Breast epithelium (tissue), 4 donors: ENCODE results near the gene PXDN. TPM values are rescaled to one million over a fixed set of nuclear protein-coding genes. Genes with fewer than 3 reads are reported as not detected.
A peak's percentile ranks its signal among the peaks of the same experiment; 100 is the strongest.
"Not testable (repeated sequence)": the region's sequence is repeated elsewhere in the genome, so short reads cannot be mapped to it uniquely, and the experiment has no call there.

Experiments
- DNase-seq, 2 donors: peaks; one replicate each; pipeline ENCODE4 v3.0.0-alpha.2; 2019; ENCODE audit warnings: low spot score in 2 of 2
- H3K27ac ChIP-seq, 2 donors: fragments of 200-600 bp; sonication (generic) in 1 of 2; one replicate each; pipeline ENCODE4 v1.5.1; 2016 to 2019; ENCODE audit warnings: mild to moderate bottlenecking in 1 of 2
- H3K27me3 ChIP-seq, 2 donors: fragments of 200-600 bp; sonication (generic) in 1 of 2; one replicate each; pipeline versions ENCODE4 v1.5.1 to v1.6.0; 2017 to 2019; ENCODE audit warnings: control low read depth in 1 of 2, mild to moderate bottlenecking in 1 of 2
- H3K36me3 ChIP-seq: fragments of 200-600 bp; one replicate; pipeline ENCODE4 v1.5.1; 2019
- H3K4me1 ChIP-seq, 2 donors: fragments of 200-600 bp; sonication (generic); one replicate each; pipeline ENCODE4 v1.5.1; 2016 to 2019; ENCODE audit warnings: control low read depth in 1 of 2
- H3K4me3 ChIP-seq, 3 donors: fragments of 200-600 bp; sonication (generic); 1 replicate in 2 of 3; 2 replicates in 1 of 3; pipeline ENCODE4 v1.5.1; 2016 to 2019; ENCODE audit warnings: mild to moderate bottlenecking in 3 of 3, moderate library complexity in 2 of 3
- H3K9me3 ChIP-seq, 2 donors: fragments of 200-600 bp; sonication (generic) in 1 of 2; one replicate each; pipeline ENCODE4 v1.5.1; 2016 to 2019; ENCODE audit warnings: control low read depth in 1 of 2
- CTCF ChIP-seq, 3 donors: fragments of 450-650 bp; IDR thresholded peaks; one replicate each; pipeline ENCODE4 v1.5.1; 2016 to 2017; ENCODE audit warnings: antibody characterized with exemption in 3 of 3, mild to moderate bottlenecking in 3 of 3, moderate library complexity in 3 of 3
- POLR2A ChIP-seq: fragments of 450-650 bp; IDR thresholded peaks from one replicate; pipeline ENCODE4 v1.6.1; 2016; ENCODE audit warnings: antibody characterized with exemption, mild to moderate bottlenecking, moderate library complexity
- POLR2AphosphoS5 ChIP-seq, 3 donors: sonication (generic); formaldehyde crosslinking; IDR thresholded peaks; one replicate each; pipeline ENCODE4 v1.6.1; 2017; ENCODE audit warnings: antibody characterized with exemption in 3 of 3
- intact Hi-C: fragments of 100-400 bp; cut with DNase I; formaldehyde crosslinking; loops from one replicate; pipeline ENCODE4 v1.15.1; 2023; ENCODE audit warnings: low total_unique reads
- total RNA-seq, 3 donors: library from RNA; depleted of rRNA; stranded (reverse); fragments of >200 nt; gene quantifications; one replicate each; pipeline ENCODE4 v1.1.0, GENCODE V29; 2016

Gene PXDN
- total RNA-seq, 3 donors from 2014 or later: 42.4 to 108 (median 64.2) TPM

- TF ChIP-seq POLR2A: no peak
- TF ChIP-seq CTCF (IDR thresholded peaks at IDR 0.05): peak in 1 of 3 donors; percentile 2
- peak in 2 of 3 donors; percentile 22 to 46 for TF ChIP-seq POLR2AphosphoS5 (IDR thresholded peaks at IDR 0.05)
- no peaks in the 10 kb centered on the region for H3K9me3 ChIP-seq
- no peaks in the 10 kb centered on the region for H3K36me3 ChIP-seq
- H3K27ac ChIP-seq: peak overlapping the region; percentile 67 to 76
- DNase-seq: peak; percentile 81 to 91
- H3K4me3 ChIP-seq: peak overlapping the region in 1 of 3 donors; percentile 31
- no peaks in the 10 kb centered on the region for H3K27me3 ChIP-seq
- intact Hi-C loops: no loop called here
- peaks cover 9% of the 10 kb centered on the region in 2 donors for H3K4me1 ChIP-seq
Observed at GRCh38 chr2:1625281-1626001, 118.9 kb downstream of the PXDN start.

- no peak overlapping the region for H3K27ac ChIP-seq
- H3K27me3 ChIP-seq: no peaks in the 10 kb centered on the region
- no peak for DNase-seq
- peaks cover 9% of the 10 kb centered on the region in 2 donors for H3K4me1 ChIP-seq
- intact Hi-C loops: no loop called here
- H3K9me3 ChIP-seq: no peaks in the 10 kb centered on the region
- no peaks in the 10 kb centered on the region for H3K36me3 ChIP-seq
- no peak overlapping the region for H3K4me3 ChIP-seq
- TF ChIP-seq CTCF (IDR thresholded peaks at IDR 0.05) (no peak), POLR2A (no peak), POLR2AphosphoS5 (IDR thresholded peaks at IDR 0.05) (no peak)
Observed at GRCh38 chr2:1623906-1624445, 120.3 kb downstream of the PXDN start.

- intact Hi-C loops: no loop called here
- Histone ChIP-seq H3K9me3 (no peaks in the 10 kb centered on the region), H3K27ac (no peak overlapping the region), H3K36me3 (no peaks in the 10 kb centered on the region), H3K27me3 (no peaks in the 10 kb centered on the region), H3K4me1 (peaks cover 9% of the 10 kb centered on the region in 2 donors), H3K4me3 (no peak overlapping the region)
- no peak for TF ChIP-seq POLR2A
- no peak for TF ChIP-seq CTCF (IDR thresholded peaks at IDR 0.05)
- no peak for TF ChIP-seq POLR2AphosphoS5 (IDR thresholded peaks at IDR 0.05)
- no peak for DNase-seq
Observed at GRCh38 chr2:1622521-1623200, 121.7 kb downstream of the PXDN start.

- DNase-seq, H3K4me3 ChIP-seq, H3K4me1 ChIP-seq, H3K27me3 ChIP-seq, intact Hi-C loops, H3K36me3 ChIP-seq, H3K27ac ChIP-seq, H3K9me3 ChIP-seq: not testable (repeated sequence)
Observed at GRCh38 chr2:1621976-1622375, 122.3 kb downstream of the PXDN start.

GRCh38 chr2:1621501-1621900 lies 122.8 kb downstream of the PXDN start:
- no peak overlapping the region for H3K4me3 ChIP-seq
- H3K27ac ChIP-seq: no peak overlapping the region
- peaks cover 9% of the 10 kb centered on the region in 2 donors for H3K4me1 ChIP-seq
- H3K27me3 ChIP-seq: no peaks in the 10 kb centered on the region
- no peak for DNase-seq
- intact Hi-C loops: no loop called here
- TF ChIP-seq POLR2AphosphoS5 (IDR thresholded peaks at IDR 0.05): no peak
- TF ChIP-seq POLR2A: no peak
- no peak for TF ChIP-seq CTCF (IDR thresholded peaks at IDR 0.05)
- no peaks in the 10 kb centered on the region for H3K36me3 ChIP-seq
- H3K9me3 ChIP-seq: no peaks in the 10 kb centered on the region
